Testis (tissue), 3 donors: Measurements from ENCODE around the gene ARHGEF40. TPM values are rescaled to one million over a fixed set of nuclear protein-coding genes. Genes with fewer than 3 reads are reported as not detected.

Source experiments
- DNase-seq: peaks from one replicate; pipeline ENCODE4 v3.0.0-alpha.2; 2019
- H3K27ac ChIP-seq, 2 donors: fragments of 200-600 bp; sonication (generic); one replicate each; pipeline ENCODE4 v1.5.1; 2019
- H3K27me3 ChIP-seq: fragments of 200-600 bp; sonication (generic); one replicate; pipeline ENCODE4 v1.5.1; 2019
- H3K36me3 ChIP-seq: fragments of 200-600 bp; sonication (generic); one replicate; pipeline ENCODE4 v1.5.1; 2017; ENCODE audit warnings: low read depth; ENCODE audit errors: missing control alignments
- H3K4me1 ChIP-seq: fragments of 200-600 bp; sonication (generic); one replicate; pipeline ENCODE4 v1.5.1; 2019
- H3K4me3 ChIP-seq, 2 donors: fragments of 200-600 bp; sonication (generic); one replicate each; pipeline ENCODE4 v1.5.1; 2017 to 2019
- H3K9me3 ChIP-seq: fragments of 200-600 bp; sonication (generic); one replicate; pipeline ENCODE4 v1.5.1; 2017
- POLR2A ChIP-seq: fragments of 450-650 bp; IDR thresholded peaks from one replicate; pipeline ENCODE4 v1.6.1; 2017; ENCODE audit warnings: antibody characterized with exemption, mild to moderate bottlenecking, moderate library complexity
- WGBS, 2 donors: methylation state at CpG; one replicate each; pipeline ENCODE4 v1.1.5; 2018; 5-methylcytosine and 5-hydroxymethylcytosine counted together
- intact Hi-C: fragments of 100-400 bp; cut with DNase I; formaldehyde crosslinking; loops from one replicate; pipeline ENCODE4 v1.15.1; 2023; ENCODE audit warnings: low total_unique reads
- polyA plus RNA-seq: library from polyadenylated mRNA; stranded (reverse); fragments of 350-450 nt; fragmentation: Illumina TruSeq; extraction: RNeasy Lipid Tissue Mini Kit (QIAGEN cat#74804); gene quantifications from one replicate; pipeline ENCODE4 v1.2.3, GENCODE V29; 2014; ENCODE audit warnings: low read depth, low replicate concordance; ENCODE audit not compliant: insufficient read depth
- total RNA-seq, 2 donors: library from RNA; depleted of rRNA; stranded (reverse); fragments of >200 nt; gene quantifications; one replicate each; pipeline ENCODE4 v1.2.3, GENCODE V29; 2016
- TF ChIP-seq, protein P1 (sequence below), 3 experiments: fragments of 450-650 bp in 2 of 3; fragments of 200-600 bp in 1 of 3; sonication (generic) in 1 of 3; IDR thresholded peaks; one replicate each; pipeline ENCODE4 v1.5.1; 2016 to 2019; ENCODE audit warnings: antibody characterized with exemption in 3 of 3, mild to moderate bottlenecking in 2 of 3, moderate library complexity in 1 of 3

ARHGEF40 gene
- total and polyA plus RNA-seq, 3 donors from 2014 or later = 22.0 to 36.9 (median 30.5) TPM

DNA sequence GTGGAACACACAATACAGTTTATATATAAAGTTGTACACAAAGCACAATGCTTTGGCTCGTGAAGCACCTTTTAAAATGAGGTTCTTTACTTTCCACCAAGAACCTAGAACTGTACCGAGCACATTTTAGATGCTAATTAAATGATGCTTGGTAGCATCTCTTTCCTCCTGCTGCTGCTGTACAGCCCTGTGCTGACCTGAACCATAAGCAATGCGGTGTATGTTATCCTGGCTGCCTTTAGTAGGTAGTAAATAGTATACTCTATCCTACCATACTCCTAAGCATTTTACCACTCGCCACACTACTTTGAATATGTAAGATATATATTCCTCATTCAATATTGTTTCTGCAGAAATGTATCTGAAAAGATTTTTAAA lies 15.3 kb upstream of the ARHGEF40 start:
- intact Hi-C loops = no loop called here
- Histone ChIP-seq H3K27ac (no peak overlapping the region), H3K36me3 (no peaks in the 10 kb centered on the region), H3K27me3 (no peaks in the 10 kb centered on the region), H3K4me1 (no peaks in the 10 kb centered on the region), H3K4me3 (no peak overlapping the region), H3K9me3 (no peaks in the 10 kb centered on the region)
- DNase-seq = no peak
- 94 to 96% methylated on average over 4 of the region's 4 CpGs for whole genome bisulfite sequencing, 2 donors
- TF ChIP-seq, protein P1, sequence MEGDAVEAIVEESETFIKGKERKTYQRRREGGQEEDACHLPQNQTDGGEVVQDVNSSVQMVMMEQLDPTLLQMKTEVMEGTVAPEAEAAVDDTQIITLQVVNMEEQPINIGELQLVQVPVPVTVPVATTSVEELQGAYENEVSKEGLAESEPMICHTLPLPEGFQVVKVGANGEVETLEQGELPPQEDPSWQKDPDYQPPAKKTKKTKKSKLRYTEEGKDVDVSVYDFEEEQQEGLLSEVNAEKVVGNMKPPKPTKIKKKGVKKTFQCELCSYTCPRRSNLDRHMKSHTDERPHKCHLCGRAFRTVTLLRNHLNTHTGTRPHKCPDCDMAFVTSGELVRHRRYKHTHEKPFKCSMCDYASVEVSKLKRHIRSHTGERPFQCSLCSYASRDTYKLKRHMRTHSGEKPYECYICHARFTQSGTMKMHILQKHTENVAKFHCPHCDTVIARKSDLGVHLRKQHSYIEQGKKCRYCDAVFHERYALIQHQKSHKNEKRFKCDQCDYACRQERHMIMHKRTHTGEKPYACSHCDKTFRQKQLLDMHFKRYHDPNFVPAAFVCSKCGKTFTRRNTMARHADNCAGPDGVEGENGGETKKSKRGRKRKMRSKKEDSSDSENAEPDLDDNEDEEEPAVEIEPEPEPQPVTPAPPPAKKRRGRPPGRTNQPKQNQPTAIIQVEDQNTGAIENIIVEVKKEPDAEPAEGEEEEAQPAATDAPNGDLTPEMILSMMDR (IDR thresholded peaks at IDR 0.05) = no peak
- no peak for TF ChIP-seq POLR2A

DNA sequence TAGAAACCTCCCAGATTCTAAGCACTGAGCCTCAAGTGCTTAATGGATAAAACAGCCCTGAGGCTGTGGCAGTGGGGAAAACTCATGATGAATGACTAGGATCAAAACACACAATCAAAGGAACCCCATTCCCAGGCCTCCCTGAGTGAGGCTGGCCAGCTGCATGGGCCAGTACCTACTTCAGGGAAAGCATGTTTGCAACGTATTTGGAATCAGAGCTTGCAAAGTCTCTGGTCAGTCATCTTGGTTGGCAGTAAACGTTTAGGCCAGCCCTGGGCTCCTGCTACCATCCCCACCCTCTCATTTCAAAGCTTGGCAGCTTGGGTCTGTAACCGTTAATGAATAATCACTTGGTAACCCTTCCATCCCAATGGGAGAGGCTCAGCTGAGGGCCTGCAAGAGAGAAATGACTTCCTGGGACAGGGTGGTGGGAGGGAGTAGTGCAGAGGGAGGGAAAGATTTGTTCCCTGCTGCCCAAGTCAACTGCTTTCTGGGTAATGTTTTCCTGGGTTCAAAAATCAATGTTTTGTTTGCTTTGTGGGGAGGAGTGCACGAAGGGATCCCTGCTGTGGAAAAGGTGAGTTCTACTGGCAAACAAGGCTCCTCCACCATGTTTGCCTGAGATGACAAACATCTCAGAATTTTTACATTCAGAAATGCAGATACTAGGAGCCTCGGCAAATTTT lies 14.5 kb upstream of the ARHGEF40 start:
- no peaks in the 10 kb centered on the region for H3K9me3 ChIP-seq
- H3K4me1 ChIP-seq = no peaks in the 10 kb centered on the region
- WGBS, 2 donors = 83 to 89% methylated on average over 5 of the region's 5 CpGs
- intact Hi-C loops = no loop called here
- H3K27ac ChIP-seq = no peak overlapping the region
- no peak overlapping the region for H3K4me3 ChIP-seq
- TF ChIP-seq POLR2A = no peak
- TF ChIP-seq, protein P1 (IDR thresholded peaks at IDR 0.05) = no peak
- no peaks in the 10 kb centered on the region for H3K27me3 ChIP-seq
- H3K36me3 ChIP-seq = no peaks in the 10 kb centered on the region
- DNase-seq = no peak

DNA sequence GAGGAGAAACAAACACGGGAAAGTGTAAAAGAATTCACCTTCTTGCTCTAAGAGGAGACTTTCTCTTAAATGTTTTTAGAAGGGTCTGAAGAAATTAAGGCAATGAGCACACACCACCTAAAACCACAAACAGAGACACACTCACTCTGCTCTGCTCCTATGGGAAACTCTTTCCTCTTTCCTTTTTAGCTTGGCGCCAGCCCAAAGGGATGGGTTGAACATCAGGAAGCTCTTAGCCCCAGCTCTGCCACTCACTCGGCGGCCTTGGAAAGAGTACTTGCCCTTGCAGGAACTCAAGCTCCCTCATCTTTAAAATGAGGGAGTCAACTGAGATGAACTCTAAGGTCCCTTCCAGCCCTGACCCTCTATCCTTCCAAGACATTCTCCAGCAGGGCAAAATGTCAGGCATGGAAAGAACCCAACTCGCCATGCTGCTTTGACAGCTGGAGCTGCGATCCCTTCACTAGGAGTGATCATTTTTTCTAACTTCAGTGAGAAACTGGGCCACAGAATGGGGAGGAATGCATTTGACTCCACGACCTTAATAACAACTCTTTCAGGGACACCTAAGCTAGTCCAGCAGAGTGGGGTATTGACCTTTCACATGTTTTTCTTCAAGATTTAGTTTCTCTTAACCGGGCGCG lies 13.5 kb upstream of the ARHGEF40 start:
- no peak for DNase-seq

DNA sequence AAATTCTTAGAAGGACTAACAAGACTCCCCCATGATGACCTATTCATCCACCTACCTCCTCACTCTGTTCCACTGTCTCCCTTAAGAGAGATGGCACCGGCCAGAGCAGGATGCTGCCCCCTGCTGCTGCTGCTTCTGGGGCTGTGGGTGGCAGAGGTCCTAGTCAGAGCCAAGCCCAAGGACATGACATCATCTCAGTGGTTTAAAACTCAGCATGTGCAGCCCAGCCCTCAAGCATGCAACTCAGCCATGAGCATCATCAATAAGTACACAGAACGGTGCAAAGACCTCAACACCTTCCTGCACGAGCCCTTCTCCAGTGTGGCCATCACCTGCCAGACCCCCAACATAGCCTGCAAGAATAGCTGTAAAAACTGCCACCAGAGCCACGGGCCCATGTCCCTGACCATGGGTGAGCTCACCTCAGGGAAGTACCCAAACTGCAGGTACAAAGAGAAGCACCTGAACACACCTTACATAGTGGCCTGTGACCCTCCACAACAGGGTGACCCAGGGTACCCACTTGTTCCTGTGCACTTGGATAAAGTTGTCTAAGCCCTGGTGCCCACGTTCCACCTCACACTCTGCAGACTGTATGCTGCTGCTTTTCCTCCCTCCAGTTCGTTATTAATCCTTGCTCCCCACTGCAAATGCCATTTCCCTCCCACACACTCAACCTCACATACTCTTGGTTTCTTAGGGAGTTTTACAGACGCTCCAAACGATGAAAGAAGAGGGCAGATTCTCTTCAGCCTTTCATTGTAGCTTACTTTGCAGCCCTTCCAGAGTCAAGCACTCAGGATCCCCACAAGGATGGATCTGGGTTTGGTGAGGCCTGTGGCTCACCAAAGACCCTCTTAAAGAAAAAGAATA lies 12.1 kb upstream of the ARHGEF40 start, which contains the start of gene RNASE8:
Gene RNASE8, plus strand, starts transcription at position 20 of the 873 bp plus-strand sequence. Its CDS starts 71 bp downstream, at position 91.
- Histone ChIP-seq H3K36me3 (no peaks in the 10 kb centered on the region), H3K4me3 (no peak within 1 kb of the TSS), H3K27ac (no peak within 1 kb of the TSS), H3K4me1 (peaks cover under 1% of the 10 kb centered on the region), H3K27me3 (no peaks in the 10 kb centered on the region), H3K9me3 (no peaks in the 10 kb centered on the region)
- TF ChIP-seq, protein P1 (IDR thresholded peaks at IDR 0.05) = no peak
- TF ChIP-seq POLR2A = no peak
- intact Hi-C loops = no loop called here
- no peak for DNase-seq
- WGBS, 2 donors = 55 to 62% methylated on average over 8 of the region's 8 CpGs

More for the DNA sequence above, 13.5 kb upstream of the ARHGEF40 start:
- H3K4me3 ChIP-seq = no peak overlapping the region
- H3K27me3 ChIP-seq = no peaks in the 10 kb centered on the region
- H3K36me3 ChIP-seq = no peaks in the 10 kb centered on the region
- H3K9me3 ChIP-seq = no peaks in the 10 kb centered on the region
- no peak overlapping the region for H3K27ac ChIP-seq
- intact Hi-C loops = no loop called here
- WGBS, 2 donors = 81 to 86% methylated on average over 10 of the region's 10 CpGs
- no peaks in the 10 kb centered on the region for H3K4me1 ChIP-seq
- TF ChIP-seq, protein P1 (IDR thresholded peaks at IDR 0.05) = no peak
- no peak for TF ChIP-seq POLR2A
